Breast epithelium (tissue), 3 donors: ENCODE results near the gene KAT5.

ENCODE experiments used
- CTCF ChIP-seq, 3 donors: fragments of 450-650 bp; IDR thresholded peaks; one replicate each; pipeline ENCODE4 v1.5.1; 2016 to 2017; ENCODE audit warnings: antibody characterized with exemption in 3 of 3, mild to moderate bottlenecking in 3 of 3, moderate library complexity in 3 of 3
- POLR2A ChIP-seq: fragments of 450-650 bp; IDR thresholded peaks from one replicate; pipeline ENCODE4 v1.6.1; 2016; ENCODE audit warnings: antibody characterized with exemption, mild to moderate bottlenecking, moderate library complexity

DNA sequence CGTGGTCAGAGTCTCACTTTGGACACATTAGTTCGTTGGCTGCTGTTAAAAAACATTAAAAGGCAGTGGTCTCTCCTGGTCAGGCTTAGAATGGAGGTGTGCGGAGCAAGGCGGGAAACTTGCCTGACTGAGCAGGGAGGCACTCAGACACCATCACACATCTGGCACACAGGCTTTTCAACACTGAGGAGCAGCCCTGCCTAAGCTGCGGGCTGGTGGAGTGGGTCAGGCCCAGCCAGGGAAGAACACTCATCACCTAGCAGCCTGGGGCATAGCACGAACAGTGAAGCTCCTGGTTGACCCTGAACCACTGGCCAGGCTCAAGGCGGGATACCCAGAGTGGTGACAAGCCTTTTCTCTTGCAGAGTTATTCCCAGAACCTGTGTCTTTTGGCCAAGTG is 4.2 kb downstream of the KAT5 start:
- TF ChIP-seq CTCF (IDR thresholded peaks at IDR 0.05) (no peak), POLR2A (no peak)
